ENCODE measurements around the gene SYT17. TPM values are rescaled to one million over a fixed set of nuclear protein-coding genes. Genes with fewer than 3 reads are reported as not detected.

The SYT17 gene
- total and polyA plus RNA-seq, 7 donors, result 0.08 to 0.58 (median 0.39) TPM

- Histone ChIP-seq H3K36me3 (ENCODE audit: insufficient read depth in 1 of 2, low read depth in 1 of 2) (no peaks in the 10 kb centered on the region), H3K27ac (no peak overlapping the region), H3K4me3 (no peak overlapping the region), H3K4me1 (no peaks in the 10 kb centered on the region), H3K9me3 (no peaks in the 10 kb centered on the region), H3K27me3 (ENCODE audit: insufficient read depth in 3 of 3, low read length in 2 of 3) (no peaks in the 10 kb centered on the region)
- WGBS, 3 donors, result 0 to 81% (median 43%) methylated on average over 1 of the region's 1 CpG
- ATAC-seq (no peak), DNase-seq (no peak)
- no peak for TF ChIP-seq CTCF (IDR thresholded peaks at IDR 0.05)
- intact Hi-C loops (cut with DNase I), result loop anchor here in 1 of 2 donors (1.0 kb wide), 1 partner anchor 28 kb away; no protein-coding TSS in a partner anchor
Observed at GRCh38 chr16:19301931-19302330, 133.9 kb downstream of the SYT17 start.

GRCh38 chr16:19304750-19305149 is 136.7 kb downstream of the SYT17 start:
- no peaks in the 10 kb centered on the region for H3K4me1 ChIP-seq
- no peak overlapping the region for H3K4me3 ChIP-seq
- DNase-seq, result no peak
- no peaks in the 10 kb centered on the region for H3K9me3 ChIP-seq
- no peak for TF ChIP-seq CTCF (IDR thresholded peaks at IDR 0.05)
- no peaks in the 10 kb centered on the region for H3K27me3 ChIP-seq (ENCODE audit: insufficient read depth in 3 of 3, low read length in 2 of 3)
- H3K36me3 ChIP-seq (ENCODE audit: insufficient read depth in 1 of 2, low read depth in 1 of 2), result no peaks in the 10 kb centered on the region
- H3K27ac ChIP-seq, result no peak overlapping the region
- intact Hi-C loops (cut with DNase I), result no loop called here
- 52 to 59% (median 59%) methylated on average over 2 of the region's 2 CpGs for WGBS, 3 donors
- ATAC-seq, result no peak

- Histone ChIP-seq H3K36me3 (ENCODE audit: insufficient read depth in 1 of 2, low read depth in 1 of 2) (no peaks in the 10 kb centered on the region), H3K4me1 (no peaks in the 10 kb centered on the region), H3K4me3 (no peak overlapping the region), H3K27me3 (ENCODE audit: insufficient read depth in 3 of 3, low read length in 2 of 3) (no peaks in the 10 kb centered on the region), H3K9me3 (no peaks in the 10 kb centered on the region), H3K27ac (no peak overlapping the region)
- ATAC-seq, result no peak
- WGBS, 3 donors, result 85 to 94% (median 87%) methylated on average over 2 of the region's 2 CpGs
- intact Hi-C loops (cut with DNase I), result no loop called here
- no peak for DNase-seq
- no peak for TF ChIP-seq CTCF (IDR thresholded peaks at IDR 0.05)
Observed at GRCh38 chr16:19305443-19305842, 137.4 kb downstream of the SYT17 start.

GRCh38 chr16:19307587-19308241 is 139.7 kb downstream of the SYT17 start:
- ATAC-seq (no peak), DNase-seq (no peak)
- H3K36me3 ChIP-seq (ENCODE audit: insufficient read depth in 1 of 2, low read depth in 1 of 2), result no peaks in the 10 kb centered on the region
- intact Hi-C loops (cut with DNase I), result no loop called here
- TF ChIP-seq CTCF (IDR thresholded peaks at IDR 0.05), result no peak
- H3K27me3 ChIP-seq (ENCODE audit: insufficient read depth in 3 of 3, low read length in 2 of 3), result no peaks in the 10 kb centered on the region
- H3K4me1 ChIP-seq, result no peaks in the 10 kb centered on the region
- WGBS, 3 donors, result 52 to 56% (median 53%) methylated on average over 8 of the region's 8 CpGs
- no peak overlapping the region for H3K4me3 ChIP-seq
- no peaks in the 10 kb centered on the region for H3K9me3 ChIP-seq
- H3K27ac ChIP-seq, result no peak overlapping the region

- no peak for ATAC-seq
- H3K27me3 ChIP-seq (ENCODE audit: insufficient read depth in 3 of 3, low read length in 2 of 3), result no peaks in the 10 kb centered on the region
- no peak overlapping the region for H3K27ac ChIP-seq
- H3K4me1 ChIP-seq, result no peaks in the 10 kb centered on the region
- DNase-seq, result no peak
- H3K9me3 ChIP-seq, result no peaks in the 10 kb centered on the region
- intact Hi-C loops (cut with DNase I), result no loop called here
- no peak overlapping the region for H3K4me3 ChIP-seq
- WGBS, 3 donors, result 59 to 69% (median 62%) methylated on average over 1 of the region's 1 CpG
- TF ChIP-seq CTCF (IDR thresholded peaks at IDR 0.05), result no peak
- H3K36me3 ChIP-seq (ENCODE audit: insufficient read depth in 1 of 2, low read depth in 1 of 2), result no peaks in the 10 kb centered on the region
Observed at GRCh38 chr16:19308392-19308791, 140.4 kb downstream of the SYT17 start.

Measured in psoas muscle (tissue), 8 donors.